Kidney tubule cell (primary cell): ENCODE measurements around the gene DPH6.

Experiments used
- DNase-seq: peaks from one replicate; pipeline ENCODE4 v3.0.0-alpha.2; 2018; ENCODE audit warnings: low spot score

DPH6 gene

DNA sequence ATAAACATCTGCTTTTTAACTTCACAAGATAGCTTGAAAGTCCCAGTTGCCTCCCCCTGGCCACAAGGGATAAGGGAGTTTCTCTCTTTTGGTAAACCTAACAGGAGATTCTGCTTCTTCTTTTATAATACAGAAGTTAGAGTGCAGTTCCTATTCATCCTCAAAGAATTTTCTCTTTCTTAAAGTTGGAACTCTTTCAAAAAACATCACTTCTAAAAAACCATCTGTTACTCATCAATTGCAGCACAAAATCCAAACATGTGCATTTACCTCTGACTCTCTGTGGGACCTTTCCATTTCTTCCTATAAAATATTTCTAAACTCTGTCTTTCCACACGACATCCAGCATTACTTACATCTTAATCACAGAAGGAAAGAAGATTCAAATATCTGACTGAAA is 5.1 kb downstream of the DPH6 start:
- peak; percentile 6 for DNase-seq

DNA sequence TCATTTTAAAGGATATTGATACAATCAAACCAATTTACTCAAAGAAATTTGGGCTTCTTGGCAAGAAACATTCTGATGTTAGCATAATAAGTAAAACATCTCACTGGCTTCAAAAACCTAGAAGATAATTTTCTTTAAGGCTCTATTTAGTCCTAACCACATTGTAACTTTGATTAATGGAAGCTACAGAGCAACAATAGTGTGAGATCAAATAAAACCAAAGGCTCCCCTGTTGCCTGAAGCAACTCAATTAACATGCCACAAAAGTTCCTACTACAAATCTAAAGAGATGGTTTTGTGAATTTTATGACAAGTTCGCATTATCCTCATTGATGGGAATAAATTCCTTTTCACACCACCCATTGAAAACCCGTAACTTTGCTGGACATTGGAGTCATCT is 5.9 kb downstream of the DPH6 start:
- DNase-seq = no peak

DNA sequence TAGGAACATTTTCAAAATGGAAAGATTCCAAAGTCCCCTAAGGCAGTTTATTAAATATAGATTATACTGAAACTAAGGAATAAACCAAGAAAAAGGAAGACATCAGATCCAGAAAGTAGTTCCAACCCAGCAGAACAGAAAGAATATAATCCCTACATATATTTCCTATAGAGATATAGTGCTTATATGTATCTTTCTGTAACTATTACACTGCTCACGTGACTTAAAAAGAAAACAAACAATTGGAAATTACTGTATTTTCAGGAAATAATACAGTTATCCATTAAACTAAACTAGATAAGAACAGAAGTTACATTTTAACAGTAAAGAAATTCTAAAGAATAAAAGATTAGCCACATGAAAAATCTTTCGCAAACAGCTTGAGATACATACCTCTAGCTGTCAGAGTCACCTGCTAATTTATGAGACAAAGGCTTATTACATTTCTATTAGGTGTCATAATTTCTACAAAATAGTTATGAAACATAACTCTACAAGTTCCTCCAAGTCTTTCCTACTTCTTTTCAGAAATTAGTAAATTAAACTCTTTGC is 10.5 kb downstream of the DPH6 start:
- DNase-seq = no peak

DNA sequence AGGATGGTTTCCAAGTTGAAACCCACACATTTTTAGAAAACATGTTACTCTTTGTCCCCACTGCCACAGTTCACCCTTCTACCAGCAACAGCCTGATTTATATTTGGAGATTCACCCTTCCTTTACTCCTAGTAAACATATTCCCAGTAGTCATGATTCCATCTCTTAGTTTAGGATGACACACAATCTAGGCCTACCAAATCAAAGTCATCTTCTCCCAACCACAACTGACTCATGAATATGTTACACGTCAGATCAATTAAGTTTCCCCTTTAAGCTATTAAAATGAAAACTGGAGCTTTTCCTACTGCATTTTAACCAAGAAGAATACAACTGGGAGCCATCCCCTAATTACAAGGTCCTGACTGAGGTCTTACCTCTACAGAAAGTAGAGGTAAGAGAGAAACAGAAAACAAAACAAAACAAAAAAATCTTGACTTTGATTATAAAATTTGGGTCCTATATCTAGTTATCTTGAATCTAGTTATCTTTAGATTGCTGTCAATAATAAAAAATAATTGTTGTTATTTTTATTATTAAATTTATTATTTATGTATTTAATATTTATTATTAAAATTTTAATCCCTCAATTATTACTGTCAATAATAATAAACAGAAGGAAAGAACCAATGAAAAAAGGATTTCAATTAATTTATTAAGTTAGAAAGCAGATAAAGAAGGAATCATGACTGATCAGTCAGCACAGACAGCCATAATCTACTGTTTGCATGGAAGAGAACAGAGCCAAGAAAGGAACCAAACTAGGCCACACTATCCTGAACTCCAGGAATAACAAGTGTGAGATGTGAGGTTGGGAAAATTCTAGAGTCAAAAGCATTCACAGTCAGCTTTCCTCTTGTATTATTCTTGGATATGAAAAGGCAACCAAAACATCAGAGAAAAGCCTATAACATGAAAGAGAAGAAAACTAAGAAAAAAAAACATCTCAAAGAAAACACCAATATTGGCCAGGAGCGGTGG is 12.5 kb downstream of the DPH6 start:
- DNase-seq = peak; percentile 39

DNA sequence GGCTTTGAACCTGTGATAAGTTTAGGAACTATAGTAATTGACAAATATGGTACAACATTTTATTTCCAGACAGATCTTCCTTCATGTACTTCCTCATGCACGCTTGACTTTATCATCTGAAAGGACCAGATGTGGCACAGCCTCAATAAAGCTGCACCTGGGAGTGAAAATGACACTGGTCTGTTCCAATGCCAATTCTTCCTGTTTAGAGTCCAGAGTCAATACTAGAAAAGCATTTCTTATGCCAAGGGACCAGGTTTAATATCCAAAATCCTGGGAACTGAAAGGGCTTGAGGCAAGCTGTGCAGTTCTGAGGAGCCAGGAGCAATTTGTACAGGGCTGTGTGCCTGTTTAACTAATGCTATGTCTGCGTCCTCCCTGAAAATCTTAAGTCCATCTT is 15.3 kb downstream of the DPH6 start:
- DNase-seq = no peak

DNA sequence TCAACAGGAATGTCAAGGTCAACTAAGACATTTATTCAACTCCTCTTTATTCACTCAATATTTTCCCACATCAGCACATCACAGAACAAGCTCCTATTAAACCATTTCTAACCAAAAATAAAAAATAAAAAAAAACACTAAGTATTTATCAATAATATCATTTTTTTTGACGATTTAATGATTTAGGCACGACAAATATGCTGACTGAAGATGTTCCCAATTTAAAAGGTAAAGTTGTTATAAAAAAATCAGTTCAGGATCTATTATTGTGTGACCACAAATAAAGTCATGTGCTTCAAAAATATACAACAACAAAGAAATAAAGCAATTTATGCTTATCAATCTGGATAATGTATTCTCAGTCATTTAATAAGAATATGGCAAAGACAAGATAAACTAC is 16.2 kb downstream of the DPH6 start:
- DNase-seq = no peak

DNA sequence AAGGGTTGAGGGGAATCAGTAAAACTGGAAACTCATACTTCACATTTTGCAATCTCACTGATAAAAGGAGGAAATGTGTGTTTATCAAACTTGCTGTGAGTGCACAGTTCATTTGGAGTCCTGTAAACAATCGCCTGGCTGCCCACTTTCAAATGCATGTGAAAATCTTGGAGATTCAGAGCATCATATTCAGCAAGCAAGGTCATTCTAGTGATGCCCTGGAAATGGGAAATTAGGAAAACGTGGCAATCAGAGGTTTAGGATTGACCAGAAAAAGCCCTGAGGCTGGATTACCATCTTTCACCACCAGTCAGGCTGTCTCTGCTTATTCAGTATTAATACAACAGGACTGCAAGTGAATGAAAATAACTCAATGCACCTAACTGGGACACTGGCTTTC is 23.9 kb downstream of the DPH6 start:
- DNase-seq = no peak

DNA sequence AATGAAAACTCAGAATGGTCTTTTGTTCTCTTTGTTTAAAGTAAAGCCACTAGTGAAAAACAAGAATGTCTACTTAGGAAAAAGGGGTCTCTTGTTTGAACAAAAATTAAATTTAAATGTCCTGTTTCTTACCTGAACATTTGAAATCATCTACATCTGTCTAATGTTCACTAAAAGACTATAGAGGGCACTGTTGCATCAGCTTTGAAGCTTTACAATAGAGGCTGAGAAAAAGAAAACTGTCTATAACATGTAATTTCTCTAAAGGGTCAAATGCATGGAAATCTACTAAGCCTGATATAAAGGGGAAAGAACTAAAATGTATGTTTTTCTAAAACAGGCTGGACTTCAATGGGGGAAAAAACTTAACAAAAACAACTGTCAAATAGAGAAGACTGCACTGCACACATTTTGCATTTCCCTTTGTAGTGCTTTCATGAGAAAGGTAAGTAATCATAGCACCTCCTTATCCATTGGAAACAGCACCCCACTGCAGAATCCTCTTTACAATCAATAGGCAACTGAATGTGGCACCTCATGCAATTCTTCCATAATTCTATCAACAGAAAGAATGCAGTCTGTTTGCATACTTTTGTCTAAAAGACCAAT is 26.3 kb downstream of the DPH6 start:
- DNase-seq = peak; percentile 59

DNA sequence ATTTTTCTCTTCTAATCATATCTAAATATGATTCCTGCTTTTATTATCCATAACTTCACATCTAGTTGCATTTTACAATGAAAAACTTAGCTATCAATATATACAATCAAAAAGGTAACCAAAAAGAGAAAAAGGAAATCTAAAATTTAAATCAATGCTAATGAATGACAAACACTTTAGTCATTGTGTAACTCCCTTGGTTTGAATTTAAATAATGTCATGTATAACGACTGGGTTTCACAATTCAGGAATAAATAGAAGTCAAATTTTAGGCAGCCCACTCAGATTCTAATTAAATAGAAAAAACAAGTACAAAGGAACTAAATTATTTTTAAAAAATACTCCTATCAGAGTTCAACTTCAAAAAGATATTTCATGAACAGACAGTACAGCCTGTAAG is 26.9 kb downstream of the DPH6 start:
- no peak for DNase-seq

DNA sequence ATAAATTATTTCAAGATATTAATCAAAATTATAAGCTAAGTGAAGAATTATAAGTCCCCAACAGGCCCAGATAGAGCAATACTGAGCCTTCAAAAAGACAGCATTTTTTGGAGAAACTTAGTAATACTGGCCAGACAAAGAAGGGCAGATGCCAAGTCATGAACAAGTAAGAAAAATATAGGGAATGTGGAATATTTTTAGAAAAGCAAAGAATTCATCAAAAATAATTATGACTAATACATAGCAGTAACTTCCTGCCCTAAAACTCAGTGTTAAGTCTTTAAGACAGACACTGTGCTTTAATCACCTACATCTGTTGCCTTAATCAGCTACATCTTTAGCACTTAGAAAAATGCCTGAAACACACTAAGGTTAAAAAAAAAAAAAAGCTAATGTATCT is 31.2 kb downstream of the DPH6 start:
- no peak for DNase-seq

DNA sequence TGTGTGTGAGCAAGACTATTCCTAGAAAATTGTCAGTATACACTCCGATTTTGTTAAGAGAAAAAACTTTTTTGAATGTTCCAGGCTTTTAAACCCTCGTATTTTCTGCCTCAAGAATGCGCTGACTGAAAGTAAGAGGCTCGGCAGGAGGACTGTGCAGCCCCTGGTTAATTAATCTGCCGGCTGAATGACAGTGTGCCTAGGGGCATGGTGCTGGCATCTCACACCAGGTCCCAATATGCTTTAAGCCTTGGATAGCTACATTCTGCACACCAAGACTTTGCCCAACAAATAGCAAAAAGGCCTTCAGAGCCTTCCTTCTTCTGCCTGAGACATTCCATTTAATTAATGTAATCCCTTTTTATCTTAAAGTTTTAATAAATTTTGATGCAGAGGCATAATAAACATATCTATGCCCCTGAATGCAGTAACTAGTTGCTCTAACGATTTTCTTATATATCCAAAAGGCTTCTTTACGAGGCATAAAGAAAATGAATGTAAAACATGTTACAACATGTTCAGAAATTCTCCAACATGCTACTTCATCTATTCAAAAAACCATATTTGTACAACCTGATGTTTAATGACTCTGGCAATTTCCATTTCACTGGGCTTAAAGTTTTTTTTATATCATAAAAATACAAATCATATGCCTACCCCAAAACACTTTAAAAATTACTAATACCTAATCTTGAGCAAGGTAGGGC is 37.9 kb downstream of the DPH6 start:
- DNase-seq = no peak

DNA sequence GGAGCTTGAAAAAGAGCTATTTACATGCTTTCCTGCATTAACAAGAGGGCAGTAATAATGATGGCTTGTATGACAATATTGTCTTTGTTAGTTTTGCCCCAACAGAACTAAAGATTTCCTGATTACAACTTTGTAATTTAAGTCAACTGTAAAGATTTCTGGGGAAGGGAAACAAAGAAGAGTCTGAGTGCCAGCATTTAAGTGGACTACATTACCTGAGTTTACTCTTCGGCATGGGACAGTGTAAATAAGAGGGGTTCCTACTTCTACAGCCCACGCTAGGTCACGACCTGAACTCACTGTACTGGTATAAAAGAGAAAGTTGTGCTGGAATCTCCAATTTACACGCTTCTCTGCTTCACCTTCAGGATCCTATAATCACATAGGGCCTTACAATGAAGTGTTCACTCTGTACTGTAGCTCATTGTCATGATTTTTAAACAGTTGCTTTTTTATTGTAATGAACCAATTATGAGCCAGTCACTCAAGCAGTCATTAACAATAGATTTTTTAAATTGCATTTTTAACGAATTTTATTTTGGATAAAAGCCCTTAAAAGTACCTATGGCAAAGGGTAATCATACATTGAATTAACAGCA is 39.6 kb downstream of the DPH6 start:
- DNase-seq = no peak

DNA sequence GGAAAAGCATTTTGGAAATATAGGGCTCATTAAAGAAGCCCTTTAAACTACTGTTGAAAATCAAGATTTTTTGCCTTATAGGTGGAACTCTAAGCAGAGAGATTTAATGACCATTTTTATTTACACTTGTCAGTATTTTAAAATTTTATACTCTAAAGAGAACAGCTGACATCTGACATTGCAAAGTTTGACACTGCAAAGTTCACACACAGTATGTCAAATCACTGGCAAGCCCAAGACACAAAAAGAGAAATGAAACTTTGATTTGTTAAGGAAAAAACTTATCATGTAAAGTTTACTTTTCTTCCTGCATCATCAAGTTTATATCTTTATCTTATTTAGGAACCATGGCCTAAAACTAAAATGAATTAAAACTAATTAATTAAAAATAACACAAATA is 40.2 kb downstream of the DPH6 start:
- DNase-seq = no peak

DNA sequence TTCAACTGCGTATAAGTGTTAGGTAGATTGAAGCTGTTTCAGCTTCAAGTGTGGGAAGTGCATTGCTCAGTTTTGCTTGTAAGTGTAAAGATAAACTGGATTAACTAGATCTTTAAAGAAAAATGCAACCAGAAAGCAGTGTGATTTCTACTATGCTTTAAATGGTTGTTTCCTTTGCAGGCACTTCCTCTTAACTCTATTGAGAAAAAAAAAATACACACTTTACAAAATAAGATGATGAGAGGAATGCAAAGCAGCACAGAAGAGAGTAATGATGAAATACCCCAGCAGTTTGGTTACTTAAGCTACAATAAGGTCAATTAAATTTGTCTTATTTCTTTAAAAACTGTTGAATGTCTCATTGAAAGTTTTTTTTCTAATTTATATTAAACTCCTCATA is 40.8 kb downstream of the DPH6 start:
- no peak for DNase-seq

DNA sequence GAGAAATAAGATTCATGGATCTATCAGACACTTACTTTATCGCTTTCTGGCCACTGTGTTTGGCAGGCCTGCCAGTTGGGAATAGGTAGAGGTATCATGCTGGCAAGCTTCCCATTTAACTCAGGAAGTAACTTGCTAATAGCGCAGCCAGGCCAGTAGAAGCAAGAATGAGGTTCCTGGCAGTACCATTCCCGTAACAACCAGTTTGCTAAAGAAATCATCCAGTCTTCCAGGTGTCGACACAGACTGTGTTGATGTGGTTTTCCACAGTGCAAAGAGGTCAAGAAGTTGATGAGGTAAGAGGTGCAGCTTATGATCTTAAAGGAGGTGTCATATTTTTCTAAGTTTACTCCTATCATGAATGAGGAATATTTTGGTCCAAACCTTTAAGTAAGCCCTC is 46.2 kb downstream of the DPH6 start:
- DNase-seq = no peak

DNA sequence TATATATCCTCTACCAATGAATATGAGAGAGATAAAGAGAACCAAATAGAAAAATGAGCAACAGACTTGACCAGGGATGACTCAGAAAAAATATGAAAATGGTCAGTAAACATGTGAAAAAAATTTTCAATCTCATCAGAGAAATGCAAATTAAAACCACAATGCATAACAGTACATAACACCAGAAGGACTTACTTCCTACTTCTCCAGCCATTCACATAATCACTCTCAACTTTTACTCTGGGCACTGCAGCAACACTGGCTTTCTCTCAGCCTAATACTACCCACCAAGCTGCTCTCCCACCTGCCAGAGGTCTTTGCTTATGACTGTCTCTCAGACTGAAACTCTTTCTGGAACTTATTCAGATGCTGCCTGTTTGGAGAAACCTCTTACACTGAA is 49.4 kb downstream of the DPH6 start:
- no peak for DNase-seq

DNA sequence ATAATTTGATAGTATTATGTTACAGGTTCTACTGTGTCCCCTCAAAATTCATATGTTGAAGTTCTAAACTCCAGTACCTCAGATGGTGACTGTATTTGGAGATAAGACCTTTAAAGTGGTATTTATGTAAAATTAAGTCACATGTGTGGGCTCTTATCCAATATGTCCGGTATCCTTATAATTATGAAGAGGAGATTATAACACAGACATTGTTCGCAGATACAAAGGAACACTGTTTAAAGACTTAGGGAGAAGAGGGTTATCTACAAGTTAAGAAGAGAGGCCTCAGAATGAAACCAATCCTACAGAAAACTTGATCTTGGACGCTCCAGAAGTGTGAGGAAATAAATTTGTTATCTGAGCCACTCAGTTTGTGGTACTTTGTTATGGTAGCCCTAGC is 50.9 kb downstream of the DPH6 start:
- DNase-seq = no peak

DNA sequence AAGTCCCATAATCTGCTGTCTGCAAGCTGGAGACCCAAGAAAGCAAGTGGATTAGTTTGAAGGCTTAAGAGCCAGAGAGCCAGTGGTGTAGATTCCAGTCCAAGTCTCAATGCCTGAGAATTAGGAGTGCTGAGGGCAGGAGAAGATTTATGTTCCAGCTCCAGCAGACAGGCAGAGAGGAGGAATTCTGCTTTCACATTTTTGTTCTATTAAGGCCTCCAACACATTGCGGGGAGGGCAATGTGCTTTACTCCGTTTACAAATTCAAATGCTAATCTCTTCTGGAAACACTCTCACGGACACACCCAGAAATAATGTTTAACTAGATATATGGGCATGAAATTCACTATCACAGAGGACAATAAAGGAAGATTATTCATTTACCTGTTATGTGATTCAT is 54.0 kb downstream of the DPH6 start:
- peak; percentile 30 for DNase-seq

DNA sequence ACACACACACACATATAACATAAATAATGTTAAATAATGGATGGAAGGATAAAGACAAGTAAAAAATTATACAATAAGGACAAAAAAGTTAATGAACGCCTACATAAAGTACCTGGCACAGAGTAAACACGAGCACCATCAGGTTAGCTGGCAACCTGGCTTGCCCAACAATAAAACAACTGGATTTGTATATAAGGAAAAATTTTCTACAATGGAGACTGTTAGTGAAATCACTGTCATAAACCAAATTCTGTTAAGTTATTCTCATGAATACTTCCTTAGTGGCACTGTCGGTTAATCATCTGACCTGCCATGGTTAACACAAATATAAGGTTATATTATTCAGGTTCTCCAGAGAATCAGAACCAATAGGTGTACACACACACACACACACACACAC is 54.8 kb downstream of the DPH6 start:
- DNase-seq = no peak

DNA sequence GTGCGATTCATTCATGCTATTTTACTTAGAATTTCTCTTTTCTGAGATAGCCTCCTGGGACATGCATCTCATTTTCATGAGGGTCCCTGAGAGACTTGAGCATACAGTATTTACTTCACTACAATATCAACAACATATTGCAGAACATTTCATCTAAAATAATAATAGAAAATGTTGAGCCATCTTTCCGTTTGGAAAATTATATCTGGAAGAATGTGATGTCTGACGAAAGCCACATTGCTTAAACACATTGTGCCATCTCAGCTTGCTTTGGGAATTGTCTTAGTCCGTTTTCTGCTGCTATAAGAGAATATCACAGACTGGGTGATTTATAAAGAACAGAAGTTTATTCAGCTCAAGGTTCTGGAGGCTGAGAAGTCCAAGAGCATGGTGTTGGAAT is 55.5 kb downstream of the DPH6 start:
- DNase-seq = no peak

DNA sequence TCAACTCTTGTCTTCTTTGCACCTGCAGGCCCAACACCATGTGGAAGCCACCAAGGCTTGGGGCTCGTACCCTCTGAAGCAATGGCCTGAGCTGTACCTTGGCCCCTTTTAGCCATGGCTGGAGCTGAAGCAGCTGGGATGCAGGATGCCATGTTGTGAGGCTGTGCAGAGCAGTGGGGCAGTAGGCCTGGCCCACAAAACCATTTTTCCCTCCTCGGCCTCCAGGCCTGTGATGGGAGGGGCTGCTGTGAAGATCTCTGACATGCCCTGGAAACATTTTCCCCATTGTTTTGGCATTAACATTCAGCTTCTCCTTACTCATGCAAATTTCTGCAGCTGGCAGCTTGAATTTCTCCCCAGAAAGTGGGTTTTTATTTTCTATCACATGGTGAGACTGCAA is 58.5 kb downstream of the DPH6 start:
- no peak for DNase-seq

DNA sequence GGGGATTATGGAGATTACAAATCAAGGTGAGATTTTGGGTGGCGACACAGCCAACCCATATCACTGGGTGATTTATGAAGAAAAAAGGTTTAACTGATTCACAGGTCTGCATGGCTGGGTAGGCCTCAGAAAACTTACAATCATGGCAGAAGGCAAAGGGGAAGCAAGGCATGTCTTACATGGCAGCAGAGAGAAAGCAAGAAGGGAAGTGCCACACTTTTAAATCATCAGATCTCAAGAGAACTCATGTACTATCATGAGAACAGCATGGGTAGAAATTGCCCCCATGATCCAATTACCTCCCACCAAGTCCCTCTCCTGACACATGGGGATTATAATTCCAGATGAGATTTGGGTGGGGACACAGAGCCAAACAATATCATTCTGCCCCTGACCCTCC is 59.7 kb downstream of the DPH6 start:
- DNase-seq = no peak
